Transverse colon (tissue), 4 donors: ENCODE results near the gene IAH1.

Source experiments
- POLR2A ChIP-seq: fragments of 450-650 bp; IDR thresholded peaks from one replicate; pipeline ENCODE4 v1.6.1; 2016; ENCODE audit warnings: antibody characterized with exemption, mild to moderate bottlenecking, moderate library complexity
- POLR2AphosphoS5 ChIP-seq, 3 donors: sonication (generic); formaldehyde crosslinking; IDR thresholded peaks; one replicate each; pipeline ENCODE4 v1.6.1; 2016; ENCODE audit warnings: antibody characterized with exemption in 3 of 3
- TF ChIP-seq, protein P1 (sequence below), 5 experiments: fragments of 200-600 bp in 3 of 5; fragments of 450-650 bp in 2 of 5; sonication (generic) in 3 of 5; IDR thresholded peaks; 1 replicate in 2 of 5; 2 replicates in 3 of 5; pipeline ENCODE4 v1.5.1; 2016 to 2017; ENCODE audit warnings: antibody characterized with exemption in 5 of 5, inconsistent platforms in 3 of 5, mild to moderate bottlenecking in 2 of 5, moderate library complexity in 1 of 5

DNA sequence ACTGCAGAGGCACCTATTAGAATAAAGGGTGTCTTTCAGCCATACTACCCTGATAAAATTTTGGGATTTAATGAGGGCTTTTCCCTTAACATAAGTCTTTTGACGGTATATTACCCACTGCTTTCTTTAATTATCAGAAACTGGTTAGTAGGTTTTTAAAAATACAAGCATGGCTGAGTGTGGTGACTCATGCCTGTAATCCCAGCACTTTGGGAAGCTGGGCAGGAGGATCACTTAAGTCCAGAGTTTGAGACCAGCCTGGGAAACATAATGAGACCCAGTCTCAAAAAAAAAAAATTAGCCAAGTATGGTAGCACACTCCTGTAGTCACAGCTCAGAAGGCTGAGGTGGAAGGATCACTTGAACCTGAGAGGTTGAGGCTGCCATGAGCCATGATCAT is 34.8 kb upstream of the IAH1 start:
- no peak for TF ChIP-seq POLR2AphosphoS5 (IDR thresholded peaks at IDR 0.05)
- TF ChIP-seq, protein P1, sequence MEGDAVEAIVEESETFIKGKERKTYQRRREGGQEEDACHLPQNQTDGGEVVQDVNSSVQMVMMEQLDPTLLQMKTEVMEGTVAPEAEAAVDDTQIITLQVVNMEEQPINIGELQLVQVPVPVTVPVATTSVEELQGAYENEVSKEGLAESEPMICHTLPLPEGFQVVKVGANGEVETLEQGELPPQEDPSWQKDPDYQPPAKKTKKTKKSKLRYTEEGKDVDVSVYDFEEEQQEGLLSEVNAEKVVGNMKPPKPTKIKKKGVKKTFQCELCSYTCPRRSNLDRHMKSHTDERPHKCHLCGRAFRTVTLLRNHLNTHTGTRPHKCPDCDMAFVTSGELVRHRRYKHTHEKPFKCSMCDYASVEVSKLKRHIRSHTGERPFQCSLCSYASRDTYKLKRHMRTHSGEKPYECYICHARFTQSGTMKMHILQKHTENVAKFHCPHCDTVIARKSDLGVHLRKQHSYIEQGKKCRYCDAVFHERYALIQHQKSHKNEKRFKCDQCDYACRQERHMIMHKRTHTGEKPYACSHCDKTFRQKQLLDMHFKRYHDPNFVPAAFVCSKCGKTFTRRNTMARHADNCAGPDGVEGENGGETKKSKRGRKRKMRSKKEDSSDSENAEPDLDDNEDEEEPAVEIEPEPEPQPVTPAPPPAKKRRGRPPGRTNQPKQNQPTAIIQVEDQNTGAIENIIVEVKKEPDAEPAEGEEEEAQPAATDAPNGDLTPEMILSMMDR (IDR thresholded peaks at IDR 0.05), result no peak
- no peak for TF ChIP-seq POLR2A
